Umbilical cord (tissue), 2 donors: Measurements from ENCODE around the gene RALGDS. TPM values are rescaled to one million over a fixed set of nuclear protein-coding genes. Genes with fewer than 3 reads are reported as not detected.

Experiments used
- DNase-seq: peaks from one replicate; pipeline ENCODE4 v3.0.0-alpha.2; 2015; ENCODE audit warnings: low spot score
- total RNA-seq: library from RNA; depleted of rRNA; stranded (reverse); fragments of >200 nt; gene quantifications from one replicate; pipeline ENCODE4 v1.2.3, GENCODE V29; 2014; ENCODE audit warnings: low replicate concordance; ENCODE audit not compliant: insufficient read depth

RALGDS gene
- total RNA-seq, 1 donor from 2014 or later: 21.9 TPM

- no peak for DNase-seq
Measured at GRCh38 chr9:133055788-133056420, 65.1 kb downstream of the RALGDS start.

DNA sequence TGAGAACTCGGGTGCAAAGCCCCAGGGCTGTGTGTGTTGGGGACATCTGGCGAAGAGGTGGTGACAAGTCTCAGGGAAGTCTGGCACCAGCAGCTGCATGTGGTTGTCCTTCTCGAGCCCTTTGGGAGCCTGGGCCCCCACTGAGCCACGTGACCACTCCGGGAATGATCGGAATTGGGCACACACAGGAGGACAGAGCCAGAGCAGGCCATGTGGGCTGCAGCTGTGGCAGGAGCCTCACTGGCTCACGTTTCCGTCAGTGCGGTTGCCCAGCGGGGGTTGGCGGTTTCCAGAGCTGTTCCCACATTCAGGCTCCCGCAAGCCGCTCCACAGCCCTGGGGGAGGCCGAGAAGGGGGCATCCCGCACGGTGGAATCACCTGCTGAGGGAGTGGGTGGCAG, 66.1 kb downstream of the RALGDS start:
- peak; percentile 35 for DNase-seq

- no peak for DNase-seq
Measured at GRCh38 chr9:133054194-133054890, 66.7 kb downstream of the RALGDS start.

DNA sequence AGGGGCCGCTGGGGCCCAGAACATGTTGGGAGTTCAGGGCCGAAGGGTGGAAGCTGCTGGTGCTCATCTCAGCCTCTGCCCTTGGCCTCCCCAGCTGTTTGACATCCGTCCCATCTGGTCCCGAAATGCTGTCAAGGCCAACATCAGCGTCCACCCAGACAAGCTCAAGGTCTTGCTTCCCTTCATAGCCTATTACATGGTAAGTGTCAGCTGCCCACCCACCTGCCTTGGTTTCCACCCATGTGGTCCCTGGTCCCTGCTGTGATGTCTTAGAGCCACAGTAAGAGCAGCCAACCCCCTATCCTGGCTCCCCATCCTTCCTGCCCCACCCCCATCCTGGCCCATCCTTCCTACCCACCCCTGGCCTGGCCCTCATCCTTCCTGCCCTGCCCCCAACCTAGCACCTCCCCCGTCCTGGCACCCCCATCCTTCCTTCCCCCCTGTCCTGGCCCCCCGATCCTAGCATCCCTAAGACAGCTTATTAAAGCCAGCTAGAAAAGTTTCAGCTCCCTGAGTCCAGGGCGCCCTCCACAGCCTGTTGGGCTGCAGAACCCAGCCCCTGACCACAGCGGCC, 69.0 kb downstream of the RALGDS start:
- DNase-seq: no peak

DNA sequence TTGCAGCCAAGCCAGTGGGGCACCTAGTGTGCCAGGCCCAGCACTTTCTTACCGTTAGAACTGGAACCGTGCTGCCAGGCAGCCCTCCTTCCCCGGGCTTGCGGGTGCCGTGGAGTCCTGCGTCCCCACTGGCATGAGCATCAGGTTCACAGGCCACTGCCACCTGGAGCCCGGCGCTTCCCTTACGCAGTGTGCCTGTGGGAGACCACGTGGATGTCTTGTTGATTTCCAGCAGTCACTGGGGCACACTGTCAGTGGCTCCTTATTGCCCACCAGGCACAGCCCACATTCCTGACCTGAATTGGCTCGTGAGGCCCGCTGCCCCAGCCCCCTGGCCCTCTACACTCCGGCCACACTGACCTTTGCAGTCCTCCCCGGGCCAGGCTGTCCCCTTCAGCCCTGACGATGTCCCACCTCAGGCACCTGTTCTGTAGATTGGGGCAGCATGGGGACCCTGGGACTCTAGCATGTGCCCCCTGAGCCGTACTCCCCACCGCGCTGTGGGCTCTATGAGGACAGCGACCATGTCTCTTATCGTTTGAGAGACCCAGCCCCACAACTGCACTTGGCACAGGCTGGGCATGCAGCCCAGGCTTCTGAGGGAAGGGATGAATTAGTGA, 69.6 kb downstream of the RALGDS start:
- DNase-seq: no peak

GRCh38 chr9:133050781-133051180, 70.3 kb downstream of the RALGDS start:
- no peak for DNase-seq

GRCh38 chr9:133050142-133050541, 70.9 kb downstream of the RALGDS start:
- no peak for DNase-seq

GRCh38 chr9:133049043-133049442, 72.0 kb downstream of the RALGDS start:
- DNase-seq: no peak

DNA sequence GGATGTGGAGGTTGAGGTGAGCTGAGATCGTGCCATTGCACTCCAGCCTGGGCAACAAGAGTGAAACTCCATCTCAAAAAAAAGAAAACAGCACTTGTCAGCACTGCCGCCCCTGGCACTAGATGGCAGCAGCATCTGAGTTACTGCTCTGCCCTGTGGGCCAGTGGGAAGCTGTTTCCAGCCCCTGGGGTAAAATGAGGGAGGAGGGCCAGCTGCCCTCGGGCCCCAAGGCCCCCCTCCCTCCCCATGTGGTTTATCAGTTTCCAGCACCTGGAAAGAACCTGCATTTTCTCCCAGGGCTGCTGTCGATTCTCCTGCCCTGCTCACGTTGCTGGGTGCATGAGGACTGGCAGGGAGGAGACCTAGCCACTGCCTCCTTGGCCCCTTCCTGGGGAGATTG, 72.4 kb downstream of the RALGDS start:
- DNase-seq: no peak

Other genes starting within 250 kb of the RALGDS start
- gene AK8, start 243.0 kb downstream of the RALGDS start, total RNA-seq: 0.48 TPM
- gene SPACA9, start 242.3 kb downstream of the RALGDS start, total RNA-seq: 3.1 TPM
- 36.4 TPM for gene TSC1, start 176.6 kb downstream of the RALGDS start, total RNA-seq
- gene GFI1B, start 142.5 kb downstream of the RALGDS start, total RNA-seq: 0.48 TPM
- 15.4 TPM for gene GTF3C5, start 90.2 kb downstream of the RALGDS start, total RNA-seq
- gene CEL, start 59.3 kb downstream of the RALGDS start, total RNA-seq: not detected
- gene GBGT1, start 42.7 kb upstream of the RALGDS start, total RNA-seq: 18.3 TPM
- not detected for gene OBP2B, start 88.0 kb upstream of the RALGDS start, total RNA-seq
- gene ABO, start 154.0 kb upstream of the RALGDS start, total RNA-seq: 0.48 TPM
- gene SURF6, start 214.9 kb upstream of the RALGDS start, total RNA-seq: 4.8 TPM
- gene MED22, start 226.9 kb upstream of the RALGDS start, total RNA-seq: 27.7 TPM
- 1,575 TPM for gene RPL7A, start 227.0 kb upstream of the RALGDS start, total RNA-seq
- gene SURF1, start 235.2 kb upstream of the RALGDS start, total RNA-seq: 2.2 TPM
- gene SURF2, start 235.3 kb upstream of the RALGDS start, total RNA-seq: 3.4 TPM